Ectodermal cell (in vitro differentiated cells): ENCODE data around the gene CNNM4.
"Not testable (repeated sequence)": the region's sequence is repeated elsewhere in the genome, so short reads cannot be mapped to it uniquely, and the experiment has no call there.

Source experiments
- H3K27ac ChIP-seq: 2 replicates; pipeline ENCODE4 v1.7.0; 2013; ENCODE audit warnings: mild to moderate bottlenecking, low read depth, low read length; ENCODE audit not compliant: insufficient read depth, poor library complexity, severe bottlenecking
- H3K27me3 ChIP-seq: 2 replicates; pipeline ENCODE4 v1.7.0; 2013; ENCODE audit warnings: mild to moderate bottlenecking, low read length; ENCODE audit not compliant: insufficient read depth, control insufficient read depth, poor library complexity, severe bottlenecking
- H3K36me3 ChIP-seq: one replicate; pipeline ENCODE4 v1.7.0; 2013; ENCODE audit warnings: low read length; ENCODE audit not compliant: control insufficient read depth, insufficient read depth
- H3K4me1 ChIP-seq: one replicate; pipeline ENCODE4 v1.7.0; 2013; ENCODE audit warnings: low read length; ENCODE audit not compliant: control insufficient read depth, insufficient read depth
- H3K4me3 ChIP-seq: 2 replicates; pipeline ENCODE4 v1.7.0; 2013; ENCODE audit warnings: low read depth, low read length, control low read depth; ENCODE audit not compliant: insufficient read depth
- H3K9me3 ChIP-seq: 2 replicates; pipeline ENCODE4 v1.7.0; 2013; ENCODE audit warnings: mild to moderate bottlenecking, low read length, moderate library complexity; ENCODE audit not compliant: control insufficient read depth
- WGBS, 2 experiments: methylation state at CpG; one replicate each; pipeline ENCODE4 v1.1.7; 2013; ENCODE audit warnings: missing lambda C conversion rate in 2 of 2; 5-methylcytosine and 5-hydroxymethylcytosine counted together

Gene CNNM4

GRCh38 chr2:96792772-96793749 lies 32.4 kb downstream of the CNNM4 start:
- H3K36me3 ChIP-seq = no peaks in the 10 kb centered on the region
- H3K4me1 ChIP-seq = peaks cover 10% of the 10 kb centered on the region
- H3K9me3 ChIP-seq = no peaks in the 10 kb centered on the region
- H3K27ac ChIP-seq = no peak overlapping the region
- WGBS, 2 experiments = 88 to 90% methylated on average over 17 of the region's 17 CpGs
- H3K27me3 ChIP-seq = no peaks in the 10 kb centered on the region
- H3K4me3 ChIP-seq = no peak overlapping the region

DNA sequence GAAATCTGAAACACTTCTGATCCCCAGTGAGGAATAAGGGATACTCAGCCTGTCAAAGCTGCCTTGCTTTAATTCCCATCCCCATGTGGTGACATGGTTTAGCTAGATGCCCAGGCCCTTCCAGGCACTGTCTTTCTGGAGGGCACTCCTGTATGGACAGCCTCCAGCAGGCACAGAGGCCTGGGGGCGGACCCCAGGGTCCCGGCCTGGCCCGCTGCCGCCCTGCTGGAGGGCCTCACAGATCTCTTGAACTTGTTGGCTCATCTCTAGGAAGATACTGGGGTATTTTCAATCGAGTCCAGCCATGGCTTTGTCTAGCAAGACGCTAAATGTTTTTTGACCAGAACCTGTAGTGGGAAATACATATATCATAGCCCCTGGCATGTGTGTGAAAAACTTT lies 34.4 kb downstream of the CNNM4 start:
- Histone ChIP-seq H3K27me3 (no peaks in the 10 kb centered on the region), H3K9me3 (no peaks in the 10 kb centered on the region), H3K4me1 (no peaks in the 10 kb centered on the region), H3K4me3 (no peak overlapping the region), H3K27ac (no peak overlapping the region), H3K36me3 (no peaks in the 10 kb centered on the region)
- WGBS, 2 experiments = 92 to 95% methylated on average over 6 of the region's 6 CpGs

DNA sequence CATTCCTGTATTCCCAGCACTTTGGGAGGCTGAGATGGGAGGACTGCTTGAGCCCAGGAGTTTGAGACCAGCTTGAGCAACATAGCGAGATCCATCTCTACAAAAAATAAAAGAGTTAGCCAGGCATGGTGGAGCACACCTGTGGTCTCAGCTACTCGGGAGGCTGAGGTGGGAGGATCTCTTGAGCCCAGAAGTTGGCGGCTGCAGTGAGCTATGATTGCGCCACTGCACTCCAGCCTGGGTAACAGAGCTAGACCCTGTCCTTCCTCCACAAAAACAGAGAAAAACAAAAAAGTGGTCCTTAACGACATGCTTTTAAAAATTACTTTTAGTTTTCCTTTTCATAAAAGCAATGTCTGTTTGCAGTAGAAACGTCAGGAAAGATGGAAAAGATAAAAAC lies 35.8 kb downstream of the CNNM4 start:
- not testable (repeated sequence) for H3K4me1 ChIP-seq, H3K4me3 ChIP-seq, H3K9me3 ChIP-seq, H3K27ac ChIP-seq, H3K27me3 ChIP-seq, H3K36me3 ChIP-seq
- WGBS, 2 experiments = 95 to 96% methylated on average over 4 to 6 of the region's 6 CpGs

GRCh38 chr2:96797066-96797625 lies 36.4 kb downstream of the CNNM4 start:
- 95 to 96% methylated on average over 23 of the region's 23 CpGs for WGBS, 2 experiments
- Histone ChIP-seq H3K36me3 (peaks cover 8% of the 10 kb centered on the region), H3K27me3 (no peaks in the 10 kb centered on the region), H3K4me1 (no peaks in the 10 kb centered on the region), H3K4me3 (no peak overlapping the region), H3K27ac (no peak overlapping the region), H3K9me3 (no peaks in the 10 kb centered on the region)

GRCh38 chr2:96798733-96799622 lies 38.3 kb downstream of the CNNM4 start:
- Histone ChIP-seq H3K4me1 (no peaks in the 10 kb centered on the region), H3K27ac (no peak overlapping the region), H3K27me3 (no peaks in the 10 kb centered on the region), H3K36me3 (peaks cover 10% of the 10 kb centered on the region), H3K9me3 (no peaks in the 10 kb centered on the region), H3K4me3 (no peak overlapping the region)
- 91 to 92% methylated on average over 23 of the region's 23 CpGs for WGBS, 2 experiments

- 93 to 95% methylated on average over 8 of the region's 8 CpGs for WGBS, 2 experiments
- Histone ChIP-seq H3K27me3 (no peaks in the 10 kb centered on the region), H3K9me3 (no peaks in the 10 kb centered on the region), H3K27ac (no peak overlapping the region), H3K4me1 (no peaks in the 10 kb centered on the region), H3K36me3 (peaks cover 10% of the 10 kb centered on the region), H3K4me3 (no peak overlapping the region)
Measured at GRCh38 chr2:96799623-96799935, 38.9 kb downstream of the CNNM4 start.

DNA sequence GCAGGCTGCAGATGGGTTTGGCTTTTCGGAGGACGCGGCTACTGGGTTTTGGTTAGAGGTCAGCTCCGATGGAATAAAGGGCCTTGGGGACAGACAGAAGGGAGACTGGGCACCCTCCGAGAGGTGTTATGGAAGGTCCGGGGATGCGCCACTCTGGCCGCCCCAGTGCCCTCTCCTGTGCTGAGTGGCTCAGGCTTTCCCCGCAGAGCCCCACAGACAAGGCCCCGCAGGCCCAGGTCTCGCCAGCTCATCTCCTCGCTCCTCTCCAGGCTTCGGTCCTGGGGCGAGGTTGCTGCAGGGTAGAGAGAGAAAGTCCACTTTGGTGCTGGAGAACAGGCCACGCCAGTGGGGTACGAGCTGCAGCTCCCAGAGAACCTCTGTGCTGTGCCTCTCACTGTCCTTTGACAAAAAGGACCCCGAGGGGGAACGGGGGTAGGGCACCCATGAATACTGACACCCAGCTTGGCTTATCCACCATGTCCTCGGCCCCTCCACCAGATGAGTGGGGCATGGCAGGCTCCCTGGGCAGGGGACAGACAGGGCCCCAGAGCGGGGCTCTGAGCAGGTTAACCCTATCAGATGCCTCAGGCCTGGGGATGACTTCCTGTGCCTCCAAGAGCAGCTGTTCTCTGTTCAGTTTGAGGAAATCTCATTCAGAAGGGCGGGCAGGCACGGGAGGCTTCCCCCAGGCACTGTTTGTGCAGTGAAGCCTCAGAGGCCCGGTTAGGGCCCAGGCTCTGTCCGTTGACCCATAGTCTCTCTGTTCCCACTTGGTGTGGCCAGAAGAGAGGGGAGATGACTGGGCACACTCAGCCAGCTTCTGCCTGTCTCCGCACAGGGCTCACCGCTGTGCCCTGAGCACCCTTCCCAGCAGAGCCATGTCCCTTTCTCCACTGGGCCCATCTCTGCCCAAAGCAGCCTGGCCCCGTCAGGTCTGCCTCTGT lies 39.6 kb downstream of the CNNM4 start:
- Histone ChIP-seq H3K27me3 (no peaks in the 10 kb centered on the region), H3K9me3 (no peaks in the 10 kb centered on the region), H3K4me3 (no peak overlapping the region), H3K27ac (no peak overlapping the region), H3K4me1 (no peaks in the 10 kb centered on the region), H3K36me3 (peaks cover 10% of the 10 kb centered on the region)
- 91 to 94% methylated on average over 27 of the region's 27 CpGs for WGBS, 2 experiments

DNA sequence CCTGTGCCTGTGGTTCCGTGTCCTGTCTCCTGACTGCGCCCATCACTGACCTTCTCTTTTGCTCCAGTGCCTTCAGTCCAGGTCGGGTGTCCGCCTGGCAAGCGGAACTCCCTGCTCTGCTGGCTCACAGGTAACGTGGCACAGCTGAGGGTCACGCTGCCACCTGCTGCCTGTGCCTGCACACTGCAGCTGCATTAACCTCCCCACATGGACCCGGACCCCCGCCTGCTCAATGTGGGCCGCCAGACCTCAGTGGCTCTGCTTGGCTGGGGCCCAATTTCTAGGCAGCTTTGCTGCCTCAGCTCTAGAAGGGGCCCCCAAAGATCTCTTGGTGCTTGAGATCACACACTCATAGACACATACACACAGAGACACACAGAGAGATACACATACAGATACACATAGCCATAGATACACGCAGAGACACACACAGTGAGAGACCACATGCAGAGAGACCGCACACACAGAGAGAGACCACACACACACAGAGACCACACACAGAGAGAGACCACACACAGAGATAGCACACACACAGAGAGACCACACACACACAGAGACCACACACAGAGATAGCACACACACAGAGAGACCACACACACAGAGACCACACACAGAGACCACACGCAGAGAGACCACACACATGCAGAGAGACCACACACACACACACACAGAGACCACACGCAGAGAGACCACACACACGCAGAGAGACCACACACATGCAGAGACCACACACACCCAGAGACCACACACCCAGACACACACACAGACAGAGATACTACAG lies 40.5 kb downstream of the CNNM4 start:
- 64 to 71% methylated on average over 15 of the region's 15 CpGs for WGBS, 2 experiments
- Histone ChIP-seq H3K9me3 (no peaks in the 10 kb centered on the region), H3K4me1 (no peaks in the 10 kb centered on the region), H3K27ac (peak overlapping the region; percentile 69), H3K27me3 (no peaks in the 10 kb centered on the region), H3K4me3 (no peak overlapping the region), H3K36me3 (peaks cover 10% of the 10 kb centered on the region)
